Adrenal gland (tissue), 12 donors: ENCODE results near the gene SEMA7A. TPM values are rescaled to one million over a fixed set of nuclear protein-coding genes. Genes with fewer than 3 reads are reported as not detected.
A peak's percentile ranks its signal among the peaks of the same experiment; 100 is the strongest.

Experiments
- DNase-seq, 7 donors: peaks; one replicate each; pipeline ENCODE4 v3.0.0-alpha.2; 2019 to 2020
- H3K27ac ChIP-seq, 5 donors: fragments of 200-600 bp; sonication (generic) in 4 of 5; 1 replicate in 3 of 5; 2 replicates in 2 of 5; pipeline versions ENCODE4 v1.5.1 to v1.8.0; 2016 to 2020; ENCODE audit warnings: mild to moderate bottlenecking in 1 of 5
- H3K27me3 ChIP-seq: fragments of 200-600 bp; 2 replicates; pipeline ENCODE4 v1.8.0; 2021
- H3K36me3 ChIP-seq, 2 donors: fragments of 200-600 bp; replicated peaks in 1 of 2; 1 replicate in 1 of 2; 2 replicates in 1 of 2; pipeline versions ENCODE4 v1.5.1 to v1.8.0; 2018 to 2022
- H3K4me1 ChIP-seq, 2 donors: fragments of 200-600 bp; replicated peaks in 1 of 2; 1 replicate in 1 of 2; 2 replicates in 1 of 2; pipeline versions ENCODE4 v1.5.1 to v1.8.0; 2018 to 2021
- H3K4me3 ChIP-seq, 4 donors: fragments of 200-600 bp; sonication (generic) in 3 of 4; one replicate each; pipeline ENCODE4 v1.5.1; 2016 to 2018
- H3K9me3 ChIP-seq, 3 donors: fragments of 200-600 bp; sonication (generic) in 1 of 3; replicated peaks in 1 of 3; 1 replicate in 2 of 3; 2 replicates in 1 of 3; pipeline versions ENCODE4 v1.5.1 to v1.8.0; 2016 to 2021
- POLR2A ChIP-seq, 2 donors: fragments of 450-650 bp; IDR thresholded peaks; one replicate each; pipeline ENCODE4 v1.6.1; 2017; ENCODE audit warnings: antibody characterized with exemption in 2 of 2, mild to moderate bottlenecking in 2 of 2, moderate library complexity in 1 of 2
- WGBS, 4 donors: extraction: QIAGEN DNeasy Blood & Tissue Kit in 2 of 4; methylation state at CpG; one replicate each; pipeline versions ENCODE4 v1.1.5 to v1.1.7; 2013 to 2017; 5-methylcytosine and 5-hydroxymethylcytosine counted together
- intact Hi-C, 2 donors: fragments of 100-400 bp; cut with DNase I; formaldehyde crosslinking; loops; one replicate each; pipeline versions ENCODE4 v1.14.1 to v1.15.0; 2022 to 2023
- polyA plus RNA-seq, 3 donors: library from polyadenylated mRNA; stranded (reverse); fragments of 200-250 nt in 2 of 3; fragments of 350-450 nt in 1 of 3; fragmentation: Illumina TruSeq in 1 of 3; extraction: RNeasy Lipid Tissue Mini Kit (QIAGEN cat#74804) in 1 of 3; gene quantifications; one replicate each; pipeline ENCODE4 v1.2.3, GENCODE V29; 2013 to 2014
- total RNA-seq, 9 donors: library from RNA; depleted of rRNA in 4 of 9; stranded (reverse); fragments of >200 nt in 4 of 9; fragments of 120-200 nt in 1 of 9; fragmentation: NEBNext Ultra II Directional in 1 of 9; extraction: Animal tissue kit (Norgen Biotek cat#: 25700) in 1 of 9; gene quantifications; one replicate each; pipeline versions ENCODE4 v1.1.0 to v1.2.4, GENCODE V29; 2013 to 2023
- TF ChIP-seq, protein P1 (sequence below), 6 experiments: fragments of 450-650 bp in 4 of 6; fragments of 200-600 bp in 2 of 6; sonication (generic) in 1 of 6; IDR thresholded peaks; 1 replicate in 5 of 6; 2 replicates in 1 of 6; pipeline versions ENCODE4 v1.5.1 to v1.8.0; 2016 to 2021; ENCODE audit warnings: antibody characterized with exemption in 6 of 6, mild to moderate bottlenecking in 2 of 6, moderate library complexity in 1 of 6
- donor health status: healthy with polysubstance abuse.
- donor health status: Bipolar disorder and iron deficiency.
- donor health status: DM: yes; HTN: yes; CAD: no.
- donor health status: DM: no; HTN: no; CAD: no.
- donor health status: DM: no; HTN: no; CAD: no.
- donor health status: DM: yes; HTN: yes; CAD: no.

SEMA7A gene
- total and polyA plus RNA-seq, 12 donors: 1.3 to 32.0 (median 3.7) TPM

DNA sequence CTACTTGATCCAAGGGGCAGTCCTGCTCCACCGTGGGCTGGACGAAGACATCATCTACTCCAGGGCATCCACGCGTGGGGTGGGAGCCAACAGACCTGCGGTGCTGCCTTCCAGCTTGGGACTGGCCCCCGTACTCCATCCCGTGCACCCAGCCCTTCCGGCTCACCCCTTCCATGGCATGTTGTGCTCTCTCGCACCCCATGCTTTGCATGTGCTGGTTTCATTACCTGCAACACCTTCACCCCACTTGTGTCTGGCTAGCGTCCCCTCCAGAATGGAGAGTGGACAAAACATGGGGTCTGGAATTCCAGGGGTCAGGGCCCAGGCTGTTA lies 30.2 kb downstream of the SEMA7A start:
- no peaks in the 10 kb centered on the region for H3K27me3 ChIP-seq
- no peak overlapping the region for H3K27ac ChIP-seq
- WGBS, 4 donors: 87 to 96% (median 90%) methylated on average over 4 to 10 of the region's 10 CpGs
- no peak overlapping the region for H3K4me3 ChIP-seq
- peaks cover 3 to 14% of the 10 kb centered on the region in 2 donors for H3K4me1 ChIP-seq
- TF ChIP-seq, protein P1, sequence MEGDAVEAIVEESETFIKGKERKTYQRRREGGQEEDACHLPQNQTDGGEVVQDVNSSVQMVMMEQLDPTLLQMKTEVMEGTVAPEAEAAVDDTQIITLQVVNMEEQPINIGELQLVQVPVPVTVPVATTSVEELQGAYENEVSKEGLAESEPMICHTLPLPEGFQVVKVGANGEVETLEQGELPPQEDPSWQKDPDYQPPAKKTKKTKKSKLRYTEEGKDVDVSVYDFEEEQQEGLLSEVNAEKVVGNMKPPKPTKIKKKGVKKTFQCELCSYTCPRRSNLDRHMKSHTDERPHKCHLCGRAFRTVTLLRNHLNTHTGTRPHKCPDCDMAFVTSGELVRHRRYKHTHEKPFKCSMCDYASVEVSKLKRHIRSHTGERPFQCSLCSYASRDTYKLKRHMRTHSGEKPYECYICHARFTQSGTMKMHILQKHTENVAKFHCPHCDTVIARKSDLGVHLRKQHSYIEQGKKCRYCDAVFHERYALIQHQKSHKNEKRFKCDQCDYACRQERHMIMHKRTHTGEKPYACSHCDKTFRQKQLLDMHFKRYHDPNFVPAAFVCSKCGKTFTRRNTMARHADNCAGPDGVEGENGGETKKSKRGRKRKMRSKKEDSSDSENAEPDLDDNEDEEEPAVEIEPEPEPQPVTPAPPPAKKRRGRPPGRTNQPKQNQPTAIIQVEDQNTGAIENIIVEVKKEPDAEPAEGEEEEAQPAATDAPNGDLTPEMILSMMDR (IDR thresholded peaks at IDR 0.05): no peak
- TF ChIP-seq POLR2A (IDR thresholded peaks at IDR 0.05): no peak
- no peak for DNase-seq
- no peaks in the 10 kb centered on the region for H3K36me3 ChIP-seq
- H3K9me3 ChIP-seq: no peaks in the 10 kb centered on the region
- intact Hi-C loops: no loop called here

DNA sequence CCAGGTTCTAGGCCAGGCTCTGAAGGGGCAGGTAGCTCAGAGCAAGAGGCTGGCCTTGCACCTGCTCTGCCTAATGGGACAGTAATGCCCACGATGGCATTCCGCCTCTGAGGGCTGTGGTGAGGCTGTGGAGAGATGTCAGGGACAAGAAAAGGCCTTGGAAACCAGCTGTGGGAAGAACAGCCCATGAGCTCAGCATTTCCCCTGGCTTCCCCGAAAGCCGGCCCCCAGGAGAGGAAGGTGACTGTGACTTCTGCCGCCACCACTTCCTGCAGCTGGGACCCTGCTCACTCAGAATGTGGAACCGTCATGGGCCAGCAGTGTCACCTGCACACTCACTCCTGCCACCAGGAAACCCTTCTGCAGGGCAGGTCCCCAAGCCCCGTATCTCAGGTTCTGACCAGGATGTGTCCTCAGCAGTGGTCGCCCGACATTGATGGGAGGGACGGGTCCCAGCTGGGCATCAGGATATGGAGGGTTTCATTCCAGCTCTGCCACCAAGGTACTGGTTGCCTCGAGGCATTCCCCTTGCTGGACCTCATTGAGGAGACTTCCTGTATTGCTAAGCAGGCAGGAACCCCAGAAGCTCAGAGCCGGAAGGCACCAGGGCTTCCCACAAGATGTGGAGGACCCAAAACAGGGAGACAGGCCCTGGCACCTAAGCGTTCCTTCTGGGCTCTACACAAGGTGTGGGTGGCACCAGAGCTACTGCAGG lies 30.7 kb downstream of the SEMA7A start:
- Histone ChIP-seq H3K4me3 (no peak overlapping the region), H3K4me1 (peaks cover 3 to 14% of the 10 kb centered on the region in 2 donors), H3K36me3 (no peaks in the 10 kb centered on the region), H3K9me3 (no peaks in the 10 kb centered on the region), H3K27me3 (no peaks in the 10 kb centered on the region), H3K27ac (no peak overlapping the region)
- DNase-seq: no peak
- intact Hi-C loops: no loop called here
- 48 to 69% (median 63%) methylated on average over 8 to 13 of the region's 13 CpGs for WGBS, 4 donors
- no peak for TF ChIP-seq POLR2A (IDR thresholded peaks at IDR 0.05)
- TF ChIP-seq, protein P1 (IDR thresholded peaks at IDR 0.05): no peak

DNA sequence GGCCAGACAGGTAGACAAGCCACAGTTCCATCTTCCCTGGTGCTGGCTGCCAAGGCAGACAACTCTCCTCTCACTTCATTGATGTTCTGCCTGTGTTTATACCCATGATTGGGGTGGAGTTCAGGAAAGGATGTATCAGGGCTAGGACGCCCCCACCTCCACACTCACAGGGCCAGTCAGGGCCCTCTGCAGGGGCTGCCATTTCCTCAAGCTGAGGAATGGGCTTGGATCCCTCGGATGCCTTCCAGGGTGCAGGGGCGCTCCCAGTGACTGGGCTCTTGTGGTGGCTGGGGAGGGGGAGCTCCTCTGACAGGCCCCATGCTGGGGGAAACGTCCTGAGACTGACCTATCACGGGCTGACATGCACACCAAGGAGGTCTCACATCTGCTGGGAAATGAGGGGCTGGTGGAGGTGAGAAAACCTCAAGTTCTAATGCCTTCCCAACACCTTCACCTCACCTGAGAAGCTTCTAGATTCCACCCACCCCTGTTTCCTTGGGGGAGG lies 31.4 kb downstream of the SEMA7A start:
- intact Hi-C loops: no loop called here
- H3K4me3 ChIP-seq: no peak overlapping the region
- no peak for DNase-seq
- TF ChIP-seq, protein P1 (IDR thresholded peaks at IDR 0.05): no peak
- TF ChIP-seq POLR2A (IDR thresholded peaks at IDR 0.05): no peak
- H3K36me3 ChIP-seq: no peaks in the 10 kb centered on the region
- H3K27ac ChIP-seq: no peak overlapping the region
- WGBS, 4 donors: 86 to 100% (median 89%) methylated on average over 1 to 5 of the region's 5 CpGs
- peaks cover 3 to 14% of the 10 kb centered on the region in 2 donors for H3K4me1 ChIP-seq
- H3K27me3 ChIP-seq: no peaks in the 10 kb centered on the region
- H3K9me3 ChIP-seq: no peaks in the 10 kb centered on the region

DNA sequence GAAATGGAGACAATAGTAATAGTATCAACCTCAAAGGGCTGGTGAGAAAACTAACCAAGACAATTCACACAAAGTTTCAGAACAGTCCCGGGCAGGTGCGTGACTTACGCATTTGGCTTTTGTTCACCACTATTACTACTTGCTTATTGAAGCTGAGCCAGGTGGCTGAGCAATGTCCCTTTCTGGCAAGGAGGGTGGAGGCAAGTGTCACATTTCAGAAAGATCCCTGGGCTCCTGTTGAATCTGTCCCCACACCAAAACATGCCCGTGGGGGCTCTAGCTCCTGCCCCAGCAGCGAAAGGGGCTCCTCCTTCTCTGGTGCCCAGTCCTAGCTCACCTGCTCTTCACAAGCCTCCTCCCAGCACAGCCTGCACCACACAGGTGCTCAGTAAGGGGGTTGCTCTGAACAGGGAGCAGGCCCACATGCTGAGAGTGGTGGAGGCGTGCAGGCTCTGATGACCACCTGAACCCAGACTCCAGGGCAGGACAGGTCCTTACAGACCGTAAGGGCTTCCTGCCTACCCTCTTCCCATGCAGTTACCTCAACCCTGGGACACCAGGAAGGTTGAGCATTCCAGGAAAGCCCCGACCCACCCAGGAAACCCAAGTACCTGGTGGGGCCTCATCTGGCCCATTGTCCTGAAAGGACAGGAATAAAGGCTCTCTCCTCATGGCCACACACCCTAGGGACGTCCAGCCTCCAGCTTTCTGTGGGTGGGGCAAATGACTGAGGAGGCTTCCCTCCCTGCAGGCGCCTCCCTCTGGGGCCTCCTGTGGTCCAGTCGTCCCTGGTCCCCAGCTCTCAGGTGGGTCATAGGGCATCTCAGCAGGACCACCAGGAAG lies 32.6 kb downstream of the SEMA7A start:
- Histone ChIP-seq H3K4me3 (no peak overlapping the region), H3K4me1 (peaks cover 2 to 10% of the 10 kb centered on the region in 2 donors), H3K36me3 (no peaks in the 10 kb centered on the region), H3K27ac (no peak overlapping the region), H3K9me3 (no peaks in the 10 kb centered on the region), H3K27me3 (no peaks in the 10 kb centered on the region)
- peak in 2 of 7 donors; percentile 50 to 51 for DNase-seq
- 50 to 67% (median 65%) methylated on average over 5 to 11 of the region's 11 CpGs for WGBS, 4 donors
- TF ChIP-seq POLR2A (IDR thresholded peaks at IDR 0.05): no peak
- TF ChIP-seq, protein P1 (IDR thresholded peaks at IDR 0.05): no peak
- intact Hi-C loops: no loop called here
